GM19438 (cell line): ENCODE results near the gene KCNA2.

Experiments
- ATAC-seq: cut with Tn5 transposase; IDR thresholded peaks from one replicate; pipeline ENCODE4 v1.9.1; 2021; ENCODE audit warnings: low read depth; ENCODE audit not compliant: unreplicated experiment

KCNA2 gene

DNA sequence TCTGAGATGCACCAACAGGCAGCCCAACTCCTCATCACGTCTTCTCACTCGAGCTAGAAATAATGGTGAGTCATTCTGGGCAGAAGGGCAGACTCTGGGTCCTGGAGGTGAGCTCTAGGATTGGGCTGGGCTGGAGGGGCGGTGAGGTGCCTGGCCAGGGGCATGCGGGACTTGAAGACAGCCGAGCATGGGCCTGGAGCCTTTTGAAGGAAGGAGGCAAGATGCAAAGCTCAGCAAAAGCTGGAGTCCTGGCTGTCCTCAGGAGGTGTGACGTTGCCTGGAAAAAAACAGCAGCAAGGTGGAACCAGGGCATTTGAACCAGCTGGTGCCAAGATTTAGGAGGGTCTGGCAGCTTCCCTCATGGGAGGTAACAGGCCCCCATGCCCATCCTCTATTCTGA lies 712 bp downstream of the KCNA2 start:
- no peak for ATAC-seq

DNA sequence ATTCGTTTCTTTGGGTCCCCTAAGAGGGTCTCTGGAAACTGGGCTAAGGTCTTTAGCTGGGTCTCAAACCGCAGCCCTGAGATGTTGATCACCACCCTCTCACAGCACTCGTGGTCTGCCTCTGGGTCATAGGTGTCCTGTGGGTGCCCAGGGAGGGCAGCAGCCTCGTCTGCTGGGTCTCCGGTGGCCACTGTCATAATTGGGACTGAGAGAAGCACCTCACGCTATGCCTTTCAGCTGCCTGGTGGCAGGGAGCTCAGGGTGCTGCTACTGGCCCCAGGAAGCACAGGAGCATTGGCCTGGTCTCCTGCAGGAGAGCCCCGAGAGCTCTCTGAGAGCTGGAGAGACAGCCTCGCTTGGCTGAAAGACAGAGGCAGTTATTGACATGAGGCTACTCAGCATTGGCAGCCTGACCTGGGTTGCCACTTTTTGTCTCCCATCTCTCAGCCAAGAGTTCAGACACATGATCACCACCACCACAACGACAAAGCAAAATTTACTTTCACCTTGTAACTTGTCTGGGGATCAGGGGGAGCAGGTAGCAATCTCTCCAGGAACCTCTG lies 1.5 kb downstream of the KCNA2 start:
- no peak for ATAC-seq

DNA sequence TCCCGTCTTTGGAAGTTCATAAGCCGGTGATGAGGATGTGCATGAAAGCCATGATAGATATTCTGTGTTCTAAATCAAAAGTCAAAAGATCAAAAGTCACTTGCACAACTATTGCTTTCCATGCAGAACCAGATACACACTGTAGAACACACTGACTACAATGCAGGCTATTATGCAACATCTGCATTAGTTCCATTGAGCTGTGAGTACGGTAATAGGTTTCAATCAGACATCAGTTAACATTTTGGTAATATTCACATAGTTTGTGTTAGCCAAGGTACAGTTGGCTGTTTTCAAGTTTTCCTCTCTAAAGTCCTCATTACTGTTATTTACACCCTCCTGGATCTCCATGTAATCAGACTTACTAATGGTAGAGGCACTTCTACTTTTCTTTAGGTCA lies 3.1 kb downstream of the KCNA2 start:
- ATAC-seq = no peak

DNA sequence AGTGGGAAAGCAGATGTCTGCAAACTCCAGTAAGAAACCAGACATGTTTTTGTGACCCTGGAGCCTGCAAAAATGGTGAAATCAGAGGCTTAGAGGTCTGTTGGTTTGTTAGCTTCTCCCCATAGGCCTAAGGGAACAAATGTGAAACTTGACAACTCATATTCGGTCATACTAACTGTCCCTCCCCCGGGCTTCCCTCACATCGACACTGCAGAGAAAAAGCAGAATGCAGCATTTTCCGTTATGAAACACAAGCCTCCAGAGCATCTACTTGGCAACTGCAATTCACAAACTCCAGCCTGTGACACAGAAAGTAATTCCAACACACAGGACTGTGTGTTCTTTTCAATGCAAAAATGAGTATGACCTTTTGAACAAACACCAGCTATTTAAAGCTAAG lies 3.7 kb downstream of the KCNA2 start:
- no peak for ATAC-seq

DNA sequence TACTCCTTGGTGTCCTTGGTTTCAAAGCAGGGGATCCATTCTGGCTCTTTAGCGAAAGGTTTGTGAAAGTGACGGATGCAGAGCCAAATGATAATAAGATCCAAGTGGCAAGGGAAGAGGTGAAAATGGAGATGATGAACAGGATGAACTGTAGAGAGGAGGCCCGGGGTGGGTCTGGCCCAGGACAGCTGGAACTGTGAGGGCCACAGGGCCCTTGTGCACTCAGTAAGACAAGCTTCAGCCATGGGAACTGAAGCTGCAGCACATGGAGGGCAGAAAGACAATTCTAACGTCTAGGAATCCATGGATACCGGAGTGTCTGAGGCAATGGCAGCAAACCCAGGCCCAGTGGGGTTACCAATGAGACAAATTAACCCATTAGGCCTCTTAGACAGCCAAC lies 4.8 kb downstream of the KCNA2 start:
- no peak for ATAC-seq

DNA sequence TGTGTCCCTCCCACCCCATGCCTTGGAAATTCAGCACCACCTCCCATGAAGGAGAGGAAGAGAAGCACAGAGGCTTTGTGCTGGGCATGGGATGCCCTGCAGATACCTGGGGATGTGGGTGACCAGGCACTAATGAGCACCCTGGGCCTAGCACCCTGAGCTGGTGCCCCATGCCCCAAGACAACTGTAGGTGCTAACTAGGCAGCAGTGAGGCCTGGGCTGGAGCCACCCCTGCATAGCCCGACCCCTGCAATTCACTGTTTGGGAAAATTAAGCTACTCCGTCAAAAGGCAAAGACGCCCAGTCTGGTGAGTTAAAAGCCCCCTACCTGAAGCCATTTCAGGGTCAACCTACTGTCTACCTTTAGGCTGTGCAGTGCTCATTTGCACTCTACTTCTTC lies 5.4 kb downstream of the KCNA2 start:
- ATAC-seq = no peak

DNA sequence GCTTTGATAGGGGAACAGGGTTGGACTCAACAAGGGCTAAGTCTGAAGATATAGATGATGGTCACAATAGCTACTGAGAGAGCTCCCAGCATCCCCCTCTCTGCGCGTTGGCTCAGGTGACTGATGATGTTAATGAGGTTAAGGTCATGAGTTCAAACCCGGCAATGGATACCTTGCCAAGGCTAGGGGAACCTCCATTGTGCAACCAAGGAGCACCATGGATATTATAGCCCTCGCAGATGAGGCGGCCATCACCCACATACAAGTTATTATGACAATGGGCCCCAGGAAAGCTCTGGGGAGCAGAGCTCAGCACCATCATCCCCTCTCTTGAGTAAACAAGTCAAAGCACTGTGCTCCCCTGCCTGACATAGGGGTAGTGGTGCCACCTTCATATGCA lies 8.2 kb downstream of the KCNA2 start:
- ATAC-seq = no peak

DNA sequence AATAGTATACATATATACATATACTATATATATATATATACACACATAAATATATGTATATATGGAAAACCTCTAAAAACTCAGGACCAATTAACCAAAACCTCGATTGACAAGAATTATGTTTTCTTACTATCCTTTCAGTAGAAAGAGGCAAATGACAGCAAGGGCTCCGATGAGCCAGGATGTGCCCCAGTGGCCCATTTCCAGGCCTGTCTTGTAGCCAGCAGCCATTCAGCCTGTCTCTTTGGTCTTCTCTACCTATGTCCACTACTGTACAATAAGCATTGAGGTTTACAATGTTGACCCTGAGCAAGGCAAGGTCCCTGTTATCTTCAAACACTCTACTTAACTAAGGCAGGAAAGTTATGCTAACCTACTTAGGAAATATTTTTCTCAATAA lies 9.8 kb downstream of the KCNA2 start:
- no peak for ATAC-seq

DNA sequence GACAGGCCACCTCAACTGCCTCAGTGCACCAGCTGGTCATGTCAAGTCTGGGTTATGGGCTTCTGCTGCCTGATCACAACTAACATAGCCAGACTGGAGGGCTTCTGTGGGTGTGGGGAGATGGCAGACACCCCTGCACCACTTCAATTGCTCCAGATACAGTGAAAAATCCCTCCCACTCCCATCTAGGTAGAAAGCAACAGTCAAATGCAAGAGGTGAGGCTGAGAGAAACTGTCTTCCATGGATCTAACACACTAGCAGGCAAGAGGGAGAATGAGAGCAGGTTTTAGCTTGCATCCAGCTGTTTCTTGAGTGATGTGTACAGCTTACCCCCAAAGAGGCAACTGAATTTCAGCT lies 10.8 kb downstream of the KCNA2 start:
- no peak for ATAC-seq

DNA sequence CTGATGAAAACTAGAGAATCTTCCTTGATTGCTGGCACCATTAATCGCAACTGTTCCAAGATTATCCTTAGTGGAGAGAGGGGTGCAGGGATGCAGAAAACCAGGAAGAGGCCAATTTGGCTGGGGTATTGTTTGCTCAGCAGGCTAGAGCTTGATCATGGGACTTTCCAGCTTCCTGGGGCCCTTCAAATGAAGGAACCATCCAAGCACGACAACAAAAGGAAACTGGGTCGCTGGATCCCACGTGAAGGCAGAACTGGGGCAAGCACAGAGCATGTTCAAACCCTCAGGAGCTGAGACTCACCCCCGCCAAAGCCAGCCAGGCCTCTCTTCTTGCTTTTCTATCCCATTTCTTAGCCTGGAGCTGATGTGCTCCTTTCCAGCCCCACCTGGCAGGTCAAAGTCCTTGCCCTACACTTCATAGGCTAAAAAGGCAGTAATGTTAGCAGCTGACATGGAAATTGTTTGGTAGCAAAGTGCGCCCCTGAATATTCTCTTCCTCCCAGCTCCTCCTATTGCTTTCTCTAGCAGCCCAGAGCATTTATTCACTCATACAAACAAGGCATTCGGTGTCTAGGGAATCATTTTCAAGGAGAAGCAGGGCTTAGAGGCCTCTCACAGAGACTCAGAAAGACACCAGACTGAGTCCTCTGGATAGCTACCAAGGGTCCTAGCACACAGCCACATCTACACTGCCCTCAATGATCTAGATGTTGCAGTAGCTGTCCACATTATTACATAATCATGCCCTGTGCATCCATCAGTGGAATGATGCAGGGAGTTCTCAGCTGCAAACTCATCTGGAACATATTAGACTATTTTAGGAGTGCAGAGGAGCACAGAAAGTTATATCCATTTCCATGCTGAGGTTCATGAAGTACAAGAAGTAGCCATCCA lies 11.5 kb downstream of the KCNA2 start:
- ATAC-seq = no peak

DNA sequence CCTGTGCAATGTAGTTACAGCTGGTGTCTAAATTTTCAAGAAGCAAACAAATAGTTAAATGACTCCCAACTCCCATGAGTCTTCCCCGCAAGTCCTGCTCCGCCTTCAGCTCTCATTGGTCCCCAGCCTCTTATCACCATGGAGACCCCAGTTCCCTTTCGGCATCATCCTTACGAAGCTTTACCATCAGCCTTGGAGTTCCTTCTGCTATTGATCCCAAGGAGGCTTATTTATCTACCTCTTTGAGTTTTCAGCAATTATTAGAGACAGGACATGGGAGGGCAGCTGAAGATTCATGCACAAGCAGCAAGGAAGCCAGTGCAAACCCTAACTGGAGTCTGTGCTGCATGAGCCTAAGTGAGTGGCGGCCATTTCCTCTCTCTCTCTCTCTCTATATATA lies 12.3 kb downstream of the KCNA2 start:
- ATAC-seq = no peak

DNA sequence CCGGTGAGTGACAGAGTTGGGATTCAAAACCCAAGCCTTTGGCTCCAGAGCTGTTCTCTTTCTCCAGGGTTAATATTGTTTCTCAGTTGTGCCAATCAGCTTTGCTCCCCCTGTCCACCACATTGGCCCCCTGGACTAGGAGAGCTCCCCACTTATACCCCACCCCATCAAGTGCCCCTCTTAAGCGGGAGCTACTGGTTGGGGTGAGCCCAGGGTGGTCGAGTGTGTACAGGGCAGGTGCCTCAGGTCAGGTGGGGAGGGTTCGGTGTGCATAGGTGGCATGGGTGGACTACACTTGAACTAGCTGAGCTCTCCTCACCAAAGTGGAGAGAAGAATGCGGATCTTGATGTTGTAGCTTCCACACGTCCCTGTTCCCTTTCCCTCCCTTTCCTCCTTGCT lies 14.2 kb downstream of the KCNA2 start:
- no peak for ATAC-seq

DNA sequence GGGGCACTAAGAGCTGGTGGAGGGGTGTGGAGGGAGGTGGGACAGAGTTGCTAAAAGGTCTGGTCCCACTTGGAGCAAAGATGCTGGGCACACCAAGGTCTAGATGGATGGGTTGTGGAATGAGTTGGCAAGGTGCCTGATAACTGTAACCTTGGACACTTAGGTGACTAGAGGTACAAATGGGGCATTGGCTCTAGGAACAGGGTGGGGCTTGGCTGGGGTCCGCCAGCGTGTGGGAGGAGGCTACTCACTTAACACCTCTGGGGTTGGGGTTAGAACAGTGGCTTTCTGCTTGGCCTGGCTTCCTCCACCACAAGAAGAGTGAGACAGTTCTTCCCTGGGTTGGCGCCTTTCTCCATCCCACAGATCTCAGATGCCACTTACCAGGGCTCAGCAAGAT lies 17.2 kb downstream of the KCNA2 start:
- no peak for ATAC-seq

DNA sequence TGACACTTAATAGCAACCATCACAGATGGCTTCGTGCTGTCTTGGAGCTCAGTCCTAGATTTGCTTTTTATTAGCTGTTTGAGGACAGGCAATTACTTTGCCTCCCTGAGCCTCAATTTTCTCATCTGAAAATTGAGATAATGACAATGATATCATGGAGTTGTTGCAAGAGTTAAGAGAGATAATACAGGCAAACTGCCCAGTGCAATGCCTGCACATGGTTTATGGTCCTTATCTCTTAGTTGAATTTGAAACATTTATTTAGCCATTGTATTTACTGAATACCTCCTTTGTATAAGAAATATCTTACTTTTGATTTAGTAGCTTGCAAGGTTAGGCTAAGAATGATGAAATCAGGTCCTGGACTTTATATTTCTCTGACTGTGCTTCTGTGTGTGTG lies 17.7 kb downstream of the KCNA2 start:
- ATAC-seq = no peak

DNA sequence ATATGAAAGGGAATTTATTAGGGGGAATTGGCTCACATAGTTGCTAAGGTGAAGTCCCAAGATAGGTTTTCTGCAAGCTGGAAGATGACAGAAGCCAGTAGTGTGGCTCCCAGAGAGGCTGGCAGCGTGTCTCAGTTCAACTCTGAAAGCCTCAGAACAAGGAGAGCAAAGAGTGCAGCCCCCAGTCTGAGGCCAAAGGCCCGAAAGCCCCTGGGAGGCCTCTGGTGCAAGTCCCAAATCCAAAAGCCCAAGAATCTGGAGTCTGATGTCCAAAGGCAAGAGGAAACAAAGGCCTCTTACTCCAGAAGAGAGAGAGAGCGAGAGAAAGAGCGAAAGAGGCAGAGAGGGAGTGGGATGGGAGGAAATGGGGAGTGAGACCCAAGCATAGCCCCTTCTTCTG lies 18.3 kb downstream of the KCNA2 start:
- no peak for ATAC-seq

DNA sequence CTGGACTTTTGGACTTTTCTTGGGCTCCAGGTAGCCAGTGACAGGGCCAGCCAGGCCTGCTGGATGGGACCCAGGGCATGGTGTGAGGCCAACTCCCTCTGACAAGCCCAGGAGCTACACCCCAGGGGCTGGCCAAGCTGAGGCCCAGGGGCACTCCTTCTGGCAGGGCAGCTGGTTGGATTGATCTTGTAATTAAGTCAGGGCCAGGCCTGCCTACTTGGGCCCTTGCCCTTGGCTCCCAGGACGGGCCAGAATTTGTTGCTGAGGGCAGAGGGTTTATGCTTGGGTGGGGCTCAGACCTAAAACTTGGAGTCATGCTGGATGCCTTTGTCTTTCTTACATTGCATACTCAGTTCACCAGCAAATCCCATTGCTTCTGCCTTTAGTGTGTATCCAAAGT lies 20.7 kb downstream of the KCNA2 start:
- no peak for ATAC-seq

DNA sequence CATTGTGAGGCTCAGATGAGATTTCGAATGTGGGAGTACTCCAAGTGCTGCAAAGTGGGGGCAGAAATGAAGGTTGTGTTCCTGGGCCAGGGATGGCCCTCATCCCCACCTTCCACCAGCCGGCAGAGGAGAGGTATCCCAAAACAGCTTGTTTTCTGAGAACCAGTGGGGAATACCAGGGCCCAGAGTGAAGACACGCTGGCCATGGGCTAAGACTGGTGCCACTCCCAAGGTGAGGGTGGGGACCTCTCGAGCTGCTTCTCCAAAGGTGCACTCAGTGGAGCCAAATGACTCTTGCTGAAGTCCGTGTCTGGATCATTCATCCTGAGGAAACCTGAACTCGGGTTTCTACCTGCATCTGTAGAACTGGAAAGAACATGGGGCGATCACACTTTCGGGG lies 22.1 kb downstream of the KCNA2 start:
- no peak for ATAC-seq

DNA sequence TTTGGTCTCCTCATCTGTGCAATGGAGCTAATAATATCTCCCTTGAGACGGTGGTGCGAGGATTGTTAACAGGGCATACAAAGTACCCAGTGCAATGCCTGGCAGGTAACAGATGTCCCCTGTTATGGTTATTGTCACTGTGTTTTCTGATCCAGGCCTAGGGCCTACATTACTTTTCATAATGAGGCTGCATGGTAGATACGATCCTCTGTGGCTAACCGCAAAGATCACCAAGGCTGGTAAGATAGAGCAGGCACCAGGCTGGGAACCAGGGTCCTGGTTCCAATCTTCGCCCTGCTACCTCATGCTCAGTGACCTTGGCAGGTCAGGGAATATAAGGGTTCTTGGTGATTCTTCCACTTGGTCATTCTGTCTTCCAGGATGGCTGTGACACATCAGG lies 22.7 kb downstream of the KCNA2 start:
- no peak for ATAC-seq

DNA sequence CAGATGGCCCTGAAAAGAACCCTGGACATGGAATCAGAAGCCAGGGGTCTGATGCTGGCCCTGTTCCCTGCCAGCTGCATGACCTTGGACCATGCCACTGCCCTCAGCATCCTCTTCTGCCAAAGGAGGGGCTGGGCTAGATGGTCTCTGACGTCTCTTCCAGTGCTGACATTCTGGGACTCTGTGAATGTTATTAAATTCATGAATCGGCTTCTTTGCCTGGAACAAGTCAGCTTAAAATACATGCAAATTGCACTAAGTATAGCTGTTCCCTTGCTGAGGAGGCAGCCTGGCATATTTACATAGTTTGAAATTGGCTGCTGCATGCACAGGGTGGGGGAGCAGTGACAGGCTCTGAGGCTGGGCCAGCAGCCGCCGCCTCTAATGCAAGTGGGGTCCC lies 23.8 kb downstream of the KCNA2 start:
- ATAC-seq = no peak

DNA sequence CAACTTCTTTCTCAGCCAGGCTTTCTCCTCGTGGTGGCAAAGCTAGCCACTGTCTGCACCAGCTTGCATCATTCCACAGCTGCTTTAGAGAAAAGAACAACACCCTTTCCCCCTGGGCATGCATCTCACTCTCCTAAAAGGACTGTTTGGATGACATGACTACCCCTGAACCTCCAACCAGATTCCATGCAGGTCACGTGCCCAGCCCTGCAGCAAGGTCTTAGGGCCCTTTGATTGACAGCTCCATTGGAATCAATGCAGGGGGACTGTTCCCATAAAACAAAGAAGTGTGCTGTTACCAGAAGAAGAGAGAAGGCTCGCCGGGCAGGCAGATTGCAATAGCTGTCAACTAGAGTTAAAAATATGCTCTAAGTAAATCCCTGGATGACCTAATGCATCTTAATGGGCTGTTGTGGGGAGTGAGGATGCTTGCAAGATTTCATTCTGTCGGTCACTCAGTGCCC lies 24.4 kb downstream of the KCNA2 start:
- no peak for ATAC-seq

DNA sequence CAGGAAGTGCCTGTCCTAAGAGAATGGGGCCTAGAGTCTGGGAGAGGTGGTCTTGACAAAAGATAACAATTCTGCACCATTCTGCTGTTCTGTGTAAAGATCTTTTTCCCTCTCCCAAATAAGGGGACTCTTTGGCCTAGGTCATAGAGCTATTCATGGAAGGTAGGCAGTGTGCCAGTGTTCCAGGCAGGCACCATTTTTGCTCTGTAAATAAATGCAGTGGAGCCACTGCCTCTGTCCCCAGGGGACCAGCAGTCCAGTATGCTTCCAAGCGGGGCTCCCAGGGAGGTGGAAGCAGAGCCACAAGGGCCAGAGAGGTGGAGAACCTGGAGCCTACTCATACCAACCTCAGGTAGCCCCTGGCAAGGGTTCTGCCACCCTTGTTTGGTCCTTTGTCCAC lies 25.9 kb downstream of the KCNA2 start:
- no peak for ATAC-seq

DNA sequence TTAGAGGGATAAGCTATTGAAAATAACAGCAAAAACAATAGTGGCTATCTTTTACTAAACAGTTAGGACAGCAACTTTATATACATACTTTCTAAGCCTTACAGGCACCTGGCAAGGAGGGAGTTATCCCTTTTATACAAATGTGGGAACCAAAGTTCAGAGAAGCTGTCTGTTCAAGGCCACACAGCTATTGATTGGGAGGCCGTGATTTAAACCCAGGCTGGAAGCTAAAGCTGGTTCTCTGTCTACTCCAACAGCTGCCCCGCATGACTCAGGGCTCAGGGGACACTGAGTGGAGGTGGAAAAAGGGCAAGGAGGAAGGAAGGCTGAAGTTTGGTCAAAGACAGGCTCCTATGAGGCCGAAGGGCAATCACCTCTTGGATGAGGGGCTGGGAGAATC lies 26.7 kb downstream of the KCNA2 start:
- ATAC-seq = no peak
